ENCODE measurements around the gene ARFGAP1. TPM values are rescaled to one million over a fixed set of nuclear protein-coding genes. Genes with fewer than 3 reads are reported as not detected.

Gene ARFGAP1
- polyA plus RNA-seq, 4 donors = 58.3 to 91.1 (median 76.8) TPM

GRCh38 chr20:63276956-63277355 is 4.3 kb downstream of the ARFGAP1 start:
- no peak for DNase-seq (ENCODE audit: low read depth in 4 of 4, low spot score in 3 of 4)

GRCh38 chr20:63277466-63278272 is 5.1 kb downstream of the ARFGAP1 start:
- DNase-seq (ENCODE audit: low read depth in 4 of 4, low spot score in 3 of 4) = no peak

GRCh38 chr20:63278661-63279060 is 6.0 kb downstream of the ARFGAP1 start:
- DNase-seq (ENCODE audit: low read depth in 4 of 4, low spot score in 3 of 4) = no peak

- DNase-seq (ENCODE audit: low read depth in 4 of 4, low spot score in 3 of 4) = no peak
Observed at GRCh38 chr20:63279931-63280330, 7.3 kb downstream of the ARFGAP1 start.

GRCh38 chr20:63280371-63280770 is 7.8 kb downstream of the ARFGAP1 start:
- DNase-seq (ENCODE audit: low read depth in 4 of 4, low spot score in 3 of 4) = no peak

GRCh38 chr20:63280929-63281545 is 8.4 kb downstream of the ARFGAP1 start:
- DNase-seq (ENCODE audit: low read depth in 4 of 4, low spot score in 3 of 4) = no peak

- DNase-seq (ENCODE audit: low read depth in 4 of 4, low spot score in 3 of 4) = no peak
Observed at GRCh38 chr20:63281742-63282665, 9.4 kb downstream of the ARFGAP1 start.

- no peak for DNase-seq (ENCODE audit: low read depth in 4 of 4, low spot score in 3 of 4)
Observed at GRCh38 chr20:63282946-63283345, 10.3 kb downstream of the ARFGAP1 start.

- DNase-seq (ENCODE audit: low read depth in 4 of 4, low spot score in 3 of 4) = no peak
Observed at GRCh38 chr20:63283397-63284082, 10.9 kb downstream of the ARFGAP1 start.

GRCh38 chr20:63284083-63284440 is 11.4 kb downstream of the ARFGAP1 start:
- no peak for DNase-seq (ENCODE audit: low read depth in 4 of 4, low spot score in 3 of 4)

GRCh38 chr20:63284544-63284949 is 11.9 kb downstream of the ARFGAP1 start:
- DNase-seq (ENCODE audit: low read depth in 4 of 4, low spot score in 3 of 4) = no peak

GRCh38 chr20:63284981-63285524 is 12.4 kb downstream of the ARFGAP1 start:
- no peak for DNase-seq (ENCODE audit: low read depth in 4 of 4, low spot score in 3 of 4)

GRCh38 chr20:63285636-63286615 is 13.3 kb downstream of the ARFGAP1 start:
- DNase-seq (ENCODE audit: low read depth in 4 of 4, low spot score in 3 of 4) = no peak

GRCh38 chr20:63286781-63287696 is 14.4 kb downstream of the ARFGAP1 start:
- DNase-seq (ENCODE audit: low read depth in 4 of 4, low spot score in 3 of 4) = no peak

- DNase-seq (ENCODE audit: low read depth in 4 of 4, low spot score in 3 of 4) = no peak
Observed at GRCh38 chr20:63287697-63288580, 15.3 kb downstream of the ARFGAP1 start.

- DNase-seq (ENCODE audit: low read depth in 4 of 4, low spot score in 3 of 4) = no peak
Observed at GRCh38 chr20:63288581-63289251, 16.1 kb downstream of the ARFGAP1 start.

All from left renal pelvis (tissue), 4 donors.